K562 (cell line): ENCODE measurements around the gene RXRA. TPM values are rescaled to one million over a fixed set of nuclear protein-coding genes. Genes with fewer than 3 reads are reported as not detected.

Experiments
- ATF1 ChIP-seq, 2 experiments: fragments of 450-650 bp in 1 of 2; IDR thresholded peaks; 2 replicates each; pipeline ENCODE4 v1.6.1; 2016; ENCODE audit warnings: missing compliant biosample characterization in 1 of 2, missing genetic modification characterization in 1 of 2
- ATF7 ChIP-seq: fragments of 450-650 bp; IDR thresholded peaks from 2 replicates; pipeline ENCODE4 v1.7.1; 2014; ENCODE audit warnings: mild to moderate bottlenecking, moderate library complexity
- BDP1 ChIP-seq: IDR thresholded peaks from 3 replicates; pipeline ENCODE4 v1.6.1; 2011; ENCODE audit not compliant: insufficient read length, insufficient read depth
- DDX20 ChIP-seq: fragments of 450-650 bp; IDR thresholded peaks from 2 replicates; pipeline ENCODE4 v1.6.1; 2016; ENCODE audit warnings: missing genetic modification characterization, low read depth, mild to moderate bottlenecking, missing compliant biosample characterization, moderate library complexity
- DMBX1 ChIP-seq: fragments of 250-450 bp; sonication (Bioruptor Pico); IDR thresholded peaks from 2 replicates; pipeline ENCODE4 v1.8.0; 2022; ENCODE audit warnings: inconsistent platforms, mild to moderate bottlenecking, moderate library complexity, borderline replicate concordance
- ERF ChIP-seq: fragments of 450-650 bp; formaldehyde crosslinking; IDR thresholded peaks from 2 replicates; pipeline ENCODE4 v1.4.0; 2020; ENCODE audit warnings: mild to moderate bottlenecking, mixed read lengths
- ESRRA ChIP-seq: fragments of 450-650 bp; IDR thresholded peaks from 2 replicates; pipeline ENCODE4 v1.6.1; 2014; ENCODE audit warnings: low read depth, mild to moderate bottlenecking, moderate library complexity, borderline replicate concordance
- ETV5 ChIP-seq: sonication (generic); formaldehyde crosslinking; IDR thresholded peaks from 2 replicates; pipeline ENCODE4 v1.4.0; 2020; ENCODE audit warnings: low read depth, mild to moderate bottlenecking, missing genetic modification reagents
- FOXJ3 ChIP-seq: sonication (generic); formaldehyde crosslinking; IDR thresholded peaks from 2 replicates; pipeline ENCODE4 v1.4.0; 2020; ENCODE audit warnings: mild to moderate bottlenecking, missing genetic modification reagents
- GTF2A2 ChIP-seq: IDR thresholded peaks from 2 replicates; pipeline ENCODE4 v1.6.1; 2016; ENCODE audit warnings: mild to moderate bottlenecking, missing genetic modification characterization, missing compliant biosample characterization
- IRF2 ChIP-seq: sonication (generic); formaldehyde crosslinking; IDR thresholded peaks from 2 replicates; pipeline ENCODE4 v1.8.1; 2022; ENCODE audit warnings: mild to moderate bottlenecking, missing genetic modification reagents
- KLF10 ChIP-seq: fragments of 250-450 bp; sonication (Bioruptor Pico); IDR thresholded peaks from 2 replicates; pipeline ENCODE4 v1.6.1; 2021; ENCODE audit warnings: matching md5 sums
- PCBP1 ChIP-seq: fragments of 200-400 bp; formaldehyde crosslinking; IDR thresholded peaks from 2 replicates; pipeline ENCODE4 v1.6.1; 2018; ENCODE audit warnings: mild to moderate bottlenecking, low read depth, low read length; ENCODE audit not compliant: poor library complexity, severe bottlenecking
- PTRF ChIP-seq: fragments of 450-650 bp; IDR thresholded peaks from 2 replicates; pipeline ENCODE4 v1.6.1; 2016; ENCODE audit warnings: mild to moderate bottlenecking, missing genetic modification characterization, missing compliant biosample characterization
- SAFB ChIP-seq: fragments of 200-400 bp; formaldehyde crosslinking; IDR thresholded peaks from 2 replicates; pipeline ENCODE4 v1.6.1; 2017; ENCODE audit warnings: low read depth, low read length, borderline replicate concordance
- ZNF224 ChIP-seq: sonication (generic); formaldehyde crosslinking; IDR thresholded peaks from 2 replicates; pipeline ENCODE4 v1.8.0; 2022; ENCODE audit warnings: mild to moderate bottlenecking, missing genetic modification reagents
- ZNF830 ChIP-seq: fragments of 250-450 bp; sonication (Bioruptor Pico); IDR thresholded peaks from 2 replicates; pipeline ENCODE4 v1.5.0; 2021; ENCODE audit warnings: mild to moderate bottlenecking
- polyA plus RNA-seq, 8 experiments: library from polyadenylated mRNA; depleted of rRNA in 4 of 8; stranded (reverse) in 5 of 8; unstranded in 3 of 8; fragments of >200 nt; fragmentation: Nextera tagmentation in 2 of 8; fragmentation: Illumina TruSeq in 1 of 8; extraction: Ambion mirVana in 2 of 8; extraction: Trizol in 1 of 8; gene quantifications; 2 replicates each; pipeline versions ENCODE4 v1.2.1 to v1.2.3, GENCODE V29; 2011 to 2014; ENCODE audit warnings: inconsistent platforms in 1 of 8, missing spikeins in 1 of 8
- total RNA-seq, 7 experiments: library from RNA; depleted of rRNA in 6 of 7; stranded (reverse); fragments of >200 nt in 6 of 7; fragmentation: Illumina TruSeq in 2 of 7; extraction: Trizol in 2 of 7; gene quantifications; 2 replicates each; pipeline versions ENCODE4 v1.2.1 to v1.2.3, GENCODE V29; 2011 to 2021; ENCODE audit warnings: low replicate concordance in 1 of 7
- TF ChIP-seq, protein P1 (sequence below): fragments of 450-650 bp; IDR thresholded peaks from 2 replicates; pipeline ENCODE4 v1.6.1; 2018; ENCODE audit warnings: mild to moderate bottlenecking, low read depth; ENCODE audit not compliant: partially characterized antibody
- TF ChIP-seq, protein P2 (sequence below): fragments of 250-450 bp; sonication (Bioruptor Pico); IDR thresholded peaks from 2 replicates; pipeline ENCODE4 v1.4.0; 2020; ENCODE audit warnings: mild to moderate bottlenecking, moderate library complexity
- TF ChIP-seq, protein P3 (sequence below), 3 experiments: IDR thresholded peaks in 2 of 3; conservative IDR thresholded peaks in 1 of 3; 2 replicates each; pipeline ENCODE4 v1.5.1; 2011 to 2012; ENCODE audit warnings: low read length in 3 of 3, mild to moderate bottlenecking in 3 of 3, control low read depth in 2 of 3, improper control_type of control experiment in 1 of 3, inconsistent platforms in 1 of 3, low read depth in 1 of 3, mixed read lengths in 1 of 3, moderate library complexity in 1 of 3; ENCODE audit not compliant: insufficient read depth in 2 of 3
- TF ChIP-seq, protein P4 (sequence below): fragments of 250-450 bp; sonication (Bioruptor Pico); IDR thresholded peaks from 2 replicates; pipeline ENCODE4 v1.6.1; 2021; ENCODE audit warnings: mild to moderate bottlenecking

Gene RXRA
- total and polyA plus RNA-seq, 9 of the 15 experiments (the other 6 are each of a cell fraction or from before 2014, with no cell fraction given): 0.35 to 23.6 (median 4.6) TPM

DNA sequence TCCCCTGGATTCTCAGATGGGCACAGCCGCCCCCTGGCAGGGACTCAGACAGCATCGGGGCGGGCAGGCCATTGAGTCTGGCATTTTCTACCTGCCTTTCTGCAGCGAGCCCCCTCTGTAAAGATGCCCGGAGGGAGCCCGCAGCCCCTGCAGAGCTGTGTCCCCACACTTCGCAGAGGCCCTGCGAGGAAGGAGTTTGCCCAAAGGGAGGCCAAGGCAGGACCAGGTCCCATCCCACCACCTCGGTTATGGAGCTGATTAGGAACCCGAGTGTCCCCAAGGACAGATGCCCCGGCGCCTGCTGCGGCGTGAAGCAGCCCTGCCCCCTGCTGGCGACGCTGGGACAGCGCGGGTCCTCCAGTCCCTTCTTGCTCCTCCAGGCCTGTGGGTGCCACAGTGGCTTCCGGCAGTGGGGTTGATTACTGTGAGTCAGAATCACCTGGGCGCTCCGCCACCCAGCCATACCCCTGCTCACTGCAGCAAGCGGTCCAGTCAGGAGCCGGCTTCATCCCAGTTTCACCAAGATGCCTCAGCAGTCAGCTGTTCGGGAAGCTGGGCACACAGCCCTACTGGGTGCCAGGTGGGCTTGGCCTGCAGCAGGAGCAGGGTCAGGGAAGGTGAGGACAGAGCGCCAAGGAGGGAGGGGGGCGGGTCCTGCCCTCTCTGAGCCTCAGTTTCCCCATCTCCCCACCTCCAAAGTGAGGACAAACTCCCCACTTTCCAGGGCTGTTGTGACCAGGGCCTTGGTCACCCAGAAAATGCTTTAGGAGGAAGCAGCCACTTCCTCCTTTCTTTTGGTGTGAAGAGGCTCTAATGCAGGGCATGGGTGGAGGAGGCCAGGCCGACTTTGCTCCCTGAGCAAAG is 117.2 kb downstream of the RXRA start (continued):
- TF ChIP-seq, protein P1, sequence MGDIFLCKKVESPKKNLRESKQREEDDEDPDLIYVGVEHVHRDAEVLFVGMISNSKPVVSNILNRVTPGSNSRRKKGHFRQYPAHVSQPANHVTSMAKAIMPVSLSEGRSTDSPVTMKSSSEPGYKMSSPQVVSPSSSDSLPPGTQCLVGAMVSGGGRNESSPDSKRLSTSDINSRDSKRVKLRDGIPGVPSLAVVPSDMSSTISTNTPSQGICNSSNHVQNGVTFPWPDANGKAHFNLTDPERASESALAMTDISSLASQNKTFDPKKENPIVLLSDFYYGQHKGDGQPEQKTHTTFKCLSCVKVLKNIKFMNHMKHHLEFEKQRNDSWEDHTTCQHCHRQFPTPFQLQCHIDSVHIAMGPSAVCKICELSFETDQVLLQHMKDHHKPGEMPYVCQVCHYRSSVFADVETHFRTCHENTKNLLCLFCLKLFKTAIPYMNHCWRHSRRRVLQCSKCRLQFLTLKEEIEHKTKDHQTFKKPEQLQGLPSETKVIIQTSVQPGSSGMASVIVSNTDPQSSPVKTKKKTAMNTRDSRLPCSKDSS: no peak
- TF ChIP-seq IRF2 (CRISPR knock-in tag) (no peak), ESRRA (0 out of 2 replicates have a peak, but pooled peaks have one; percentile 16), PCBP1 (no peak), SAFB (no peak), KLF10 (CRISPR knock-in tag) (no peak), PTRF (tag) (no peak), BDP1 (no peak), FOXJ3 (no peak), ERF (CRISPR knock-in tag) (no peak), ATF1 (CRISPR knock-in tag; IDR thresholded peaks at IDR 0.05) (no peak), ATF1 (tag; IDR thresholded peaks at IDR 0.05) (no peak), ETV5 (CRISPR knock-in tag) (0 out of 2 replicates have a peak, but pooled peaks have one; percentile 65), DMBX1 (CRISPR knock-in tag) (no peak), DDX20 (tag) (no peak), GTF2A2 (no peak), ZNF830 (CRISPR knock-in tag) (no peak), ATF7 (no peak), ZNF224 (CRISPR knock-in tag) (no peak)
- TF ChIP-seq, protein P2, sequence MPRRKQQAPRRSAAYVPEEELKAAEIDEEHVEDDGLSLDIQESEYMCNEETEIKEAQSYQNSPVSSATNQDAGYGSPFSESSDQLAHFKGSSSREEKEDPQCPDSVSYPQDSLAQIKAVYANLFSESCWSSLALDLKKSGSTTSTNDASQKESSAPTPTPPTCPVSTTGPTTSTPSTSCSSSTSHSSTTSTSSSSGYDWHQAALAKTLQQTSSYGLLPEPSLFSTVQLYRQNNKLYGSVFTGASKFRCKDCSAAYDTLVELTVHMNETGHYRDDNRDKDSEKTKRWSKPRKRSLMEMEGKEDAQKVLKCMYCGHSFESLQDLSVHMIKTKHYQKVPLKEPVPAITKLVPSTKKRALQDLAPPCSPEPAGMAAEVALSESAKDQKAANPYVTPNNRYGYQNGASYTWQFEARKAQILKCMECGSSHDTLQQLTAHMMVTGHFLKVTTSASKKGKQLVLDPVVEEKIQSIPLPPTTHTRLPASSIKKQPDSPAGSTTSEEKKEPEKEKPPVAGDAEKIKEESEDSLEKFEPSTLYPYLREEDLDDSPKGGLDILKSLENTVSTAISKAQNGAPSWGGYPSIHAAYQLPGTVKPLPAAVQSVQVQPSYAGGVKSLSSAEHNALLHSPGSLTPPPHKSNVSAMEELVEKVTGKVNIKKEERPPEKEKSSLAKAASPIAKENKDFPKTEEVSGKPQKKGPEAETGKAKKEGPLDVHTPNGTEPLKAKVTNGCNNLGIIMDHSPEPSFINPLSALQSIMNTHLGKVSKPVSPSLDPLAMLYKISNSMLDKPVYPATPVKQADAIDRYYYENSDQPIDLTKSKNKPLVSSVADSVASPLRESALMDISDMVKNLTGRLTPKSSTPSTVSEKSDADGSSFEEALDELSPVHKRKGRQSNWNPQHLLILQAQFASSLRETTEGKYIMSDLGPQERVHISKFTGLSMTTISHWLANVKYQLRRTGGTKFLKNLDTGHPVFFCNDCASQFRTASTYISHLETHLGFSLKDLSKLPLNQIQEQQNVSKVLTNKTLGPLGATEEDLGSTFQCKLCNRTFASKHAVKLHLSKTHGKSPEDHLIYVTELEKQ (CRISPR knock-in tag): no peak
- TF ChIP-seq, protein P3, sequence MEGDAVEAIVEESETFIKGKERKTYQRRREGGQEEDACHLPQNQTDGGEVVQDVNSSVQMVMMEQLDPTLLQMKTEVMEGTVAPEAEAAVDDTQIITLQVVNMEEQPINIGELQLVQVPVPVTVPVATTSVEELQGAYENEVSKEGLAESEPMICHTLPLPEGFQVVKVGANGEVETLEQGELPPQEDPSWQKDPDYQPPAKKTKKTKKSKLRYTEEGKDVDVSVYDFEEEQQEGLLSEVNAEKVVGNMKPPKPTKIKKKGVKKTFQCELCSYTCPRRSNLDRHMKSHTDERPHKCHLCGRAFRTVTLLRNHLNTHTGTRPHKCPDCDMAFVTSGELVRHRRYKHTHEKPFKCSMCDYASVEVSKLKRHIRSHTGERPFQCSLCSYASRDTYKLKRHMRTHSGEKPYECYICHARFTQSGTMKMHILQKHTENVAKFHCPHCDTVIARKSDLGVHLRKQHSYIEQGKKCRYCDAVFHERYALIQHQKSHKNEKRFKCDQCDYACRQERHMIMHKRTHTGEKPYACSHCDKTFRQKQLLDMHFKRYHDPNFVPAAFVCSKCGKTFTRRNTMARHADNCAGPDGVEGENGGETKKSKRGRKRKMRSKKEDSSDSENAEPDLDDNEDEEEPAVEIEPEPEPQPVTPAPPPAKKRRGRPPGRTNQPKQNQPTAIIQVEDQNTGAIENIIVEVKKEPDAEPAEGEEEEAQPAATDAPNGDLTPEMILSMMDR (IDR thresholded peaks at IDR 0.05 in 2 of 3, conservative IDR thresholded peaks at IDR 0.05 in 1 of 3; ENCODE audit: insufficient read depth in 2 of 3, low read depth in 1 of 3, low read length in 3 of 3): peak; percentile 93 to 96 (median 93)
- TF ChIP-seq, protein P4, sequence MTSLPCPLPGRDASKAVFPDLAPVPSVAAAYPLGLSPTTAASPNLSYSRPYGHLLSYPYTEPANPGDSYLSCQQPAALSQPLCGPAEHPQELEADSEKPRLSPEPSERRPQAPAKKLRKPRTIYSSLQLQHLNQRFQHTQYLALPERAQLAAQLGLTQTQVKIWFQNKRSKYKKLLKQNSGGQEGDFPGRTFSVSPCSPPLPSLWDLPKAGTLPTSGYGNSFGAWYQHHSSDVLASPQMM (CRISPR knock-in tag): no peak
